Caco-2 (cell line): ENCODE measurements around the gene CACNA1C. TPM values are rescaled to one million over a fixed set of nuclear protein-coding genes. Genes with fewer than 3 reads are reported as not detected.

Experiments
- BruUV-seq: library from RNA; stranded (reverse); fragments of 400-500 nt; replicated peaks from 2 replicates; lab custom pipeline; 2021; lab: Mats Ljungman, UMichigan
- CTCF ChIA-PET: fragments of 300-600 bp; sonication (Branson Sonifier 250); formaldehyde crosslinking; loops from one replicate; lab custom pipeline; 2022; ENCODE audit warnings: antibody characterized with exemption; lab: Charles Lee
- POLR2A ChIA-PET: fragments of 300-600 bp; sonication (Branson Sonifier 250); formaldehyde crosslinking; loops from one replicate; lab custom pipeline; 2022; ENCODE audit warnings: antibody characterized with exemption; lab: Charles Lee
- DNase-seq, 2 experiments: peaks; one replicate each; pipeline versions ENCODE4 v3.0.0 to v3.0.0-alpha.2; 2020 to 2022
- H3K27me3 ChIP-seq: replicated peaks from 2 replicates; pipeline ENCODE4 v1.6.0; 2011; ENCODE audit warnings: low read length; ENCODE audit not compliant: control insufficient read depth, insufficient read depth
- H3K36me3 ChIP-seq: 2 replicates; pipeline ENCODE4 v1.5.1; 2011; ENCODE audit warnings: low read length; ENCODE audit not compliant: control insufficient read depth, insufficient read depth
- H3K4me1 ChIP-seq: fragments of 250-450 bp; sonication (Bioruptor Pico); 2 replicates; pipeline ENCODE4 v1.5.1; 2020; ENCODE audit warnings: mild to moderate bottlenecking
- H3K4me3 ChIP-seq: 2 replicates; pipeline ENCODE4 v1.5.1; 2011; ENCODE audit warnings: low read depth, mild to moderate bottlenecking, control low read depth, low read length
- H3K9me3 ChIP-seq: fragments of 250-450 bp; sonication (Bioruptor Pico); 2 replicates; pipeline ENCODE4 v1.5.1; 2020; ENCODE audit warnings: mild to moderate bottlenecking, moderate library complexity
- H3K27ac Mint-ChIP-seq: one replicate; pipeline ENCODE4 v1.8.0; 2022; ENCODE audit warnings: mixed read lengths; ENCODE audit not compliant: unreplicated experiment
- H3K27me3 Mint-ChIP-seq: one replicate; pipeline ENCODE4 v1.8.0; 2022; ENCODE audit warnings: mixed read lengths; ENCODE audit not compliant: insufficient read depth, unreplicated experiment
- H3K36me3 Mint-ChIP-seq: one replicate; pipeline ENCODE4 v1.8.0; 2022; ENCODE audit warnings: mild to moderate bottlenecking, mixed read lengths; ENCODE audit not compliant: insufficient read depth, unreplicated experiment
- H3K4me1 Mint-ChIP-seq: one replicate; pipeline ENCODE4 v1.8.0; 2022; ENCODE audit warnings: low read depth, mixed read lengths; ENCODE audit not compliant: unreplicated experiment
- H3K4me3 Mint-ChIP-seq: one replicate; pipeline ENCODE4 v1.8.0; 2022; ENCODE audit warnings: mild to moderate bottlenecking, moderate library complexity, mixed read lengths; ENCODE audit not compliant: unreplicated experiment
- H3K9me3 Mint-ChIP-seq: one replicate; pipeline ENCODE4 v1.8.0; 2022; ENCODE audit warnings: mixed read lengths; ENCODE audit not compliant: unreplicated experiment
- CTCF ChIP-seq, 2 experiments: fragments of 200-600 bp in 1 of 2; IDR thresholded peaks; 1 replicate in 1 of 2; 2 replicates in 1 of 2; pipeline versions ENCODE4 v1.5.1 to v1.8.0; 2011 to 2022; ENCODE audit warnings: antibody characterized with exemption in 1 of 2, control low read depth in 1 of 2, inconsistent platforms in 1 of 2, low read depth in 1 of 2, low read length in 1 of 2, mild to moderate bottlenecking in 1 of 2, moderate library complexity in 1 of 2; ENCODE audit not compliant: insufficient read depth in 1 of 2, severe bottlenecking in 1 of 2, unreplicated experiment in 1 of 2
- intact Hi-C: fragments of 100-400 bp; cut with micrococcal nuclease; formaldehyde crosslinking; loops from one replicate; pipeline ENCODE4 v1.10.0; 2022; ENCODE audit not compliant: unreplicated experiment
- total RNA-seq: library from RNA; stranded (reverse); gene quantifications from 2 replicates; pipeline ENCODE4 v1.2.3, GENCODE V29; 2022

CACNA1C gene
- total RNA-seq, 1 experiment from 2014 or later: not detected

GRCh38 chr12:2410496-2410895 is 357.7 kb downstream of the CACNA1C start:
- Histone ChIP-seq H3K4me3 (no peak overlapping the region), H3K4me1 (no peaks in the 10 kb centered on the region), H3K9me3 (no peaks in the 10 kb centered on the region), H3K36me3 (no peaks in the 10 kb centered on the region), H3K27me3 (no peaks in the 10 kb centered on the region)
- no TSS peak for BruUV-seq
- intact Hi-C loops: no loop called here
- TF ChIP-seq CTCF (IDR thresholded peaks at IDR 0.05; ENCODE audit: insufficient read depth in 1 of 2, low read depth in 1 of 2, low read length in 1 of 2, severe bottlenecking in 1 of 2, unreplicated experiment in 1 of 2): no peak
- CTCF ChIA-PET: no interaction called here
- no peak overlapping the region for H3K27ac Mint-ChIP-seq
- POLR2A ChIA-PET: no interaction called here
- H3K4me3 Mint-ChIP-seq: no peak overlapping the region
- H3K9me3 Mint-ChIP-seq: no peaks in the 10 kb centered on the region
- H3K36me3 Mint-ChIP-seq: no peaks in the 10 kb centered on the region
- peaks cover 50% of the 10 kb centered on the region for H3K27me3 Mint-ChIP-seq
- no peaks in the 10 kb centered on the region for H3K4me1 Mint-ChIP-seq
- DNase-seq: no peak

- TF ChIP-seq CTCF (IDR thresholded peaks at IDR 0.05; ENCODE audit: insufficient read depth in 1 of 2, low read depth in 1 of 2, low read length in 1 of 2, severe bottlenecking in 1 of 2, unreplicated experiment in 1 of 2): no peak
- no peaks in the 10 kb centered on the region for H3K36me3 Mint-ChIP-seq
- H3K27ac Mint-ChIP-seq: no peak overlapping the region
- no peaks in the 10 kb centered on the region for H3K9me3 Mint-ChIP-seq
- CTCF ChIA-PET: no interaction called here
- H3K9me3 ChIP-seq: no peaks in the 10 kb centered on the region
- no peaks in the 10 kb centered on the region for H3K36me3 ChIP-seq
- H3K27me3 ChIP-seq: no peaks in the 10 kb centered on the region
- POLR2A ChIA-PET: no interaction called here
- DNase-seq: no peak
- no peak overlapping the region for H3K4me3 ChIP-seq
- H3K4me3 Mint-ChIP-seq: no peak overlapping the region
- no peaks in the 10 kb centered on the region for H3K4me1 Mint-ChIP-seq
- BruUV-seq: no TSS peak
- peaks cover 50% of the 10 kb centered on the region for H3K27me3 Mint-ChIP-seq
- H3K4me1 ChIP-seq: no peaks in the 10 kb centered on the region
- intact Hi-C loops: no loop called here
These were observed 358.2 kb downstream of the CACNA1C start for GRCh38 chr12:2411011-2411410.

DNA sequence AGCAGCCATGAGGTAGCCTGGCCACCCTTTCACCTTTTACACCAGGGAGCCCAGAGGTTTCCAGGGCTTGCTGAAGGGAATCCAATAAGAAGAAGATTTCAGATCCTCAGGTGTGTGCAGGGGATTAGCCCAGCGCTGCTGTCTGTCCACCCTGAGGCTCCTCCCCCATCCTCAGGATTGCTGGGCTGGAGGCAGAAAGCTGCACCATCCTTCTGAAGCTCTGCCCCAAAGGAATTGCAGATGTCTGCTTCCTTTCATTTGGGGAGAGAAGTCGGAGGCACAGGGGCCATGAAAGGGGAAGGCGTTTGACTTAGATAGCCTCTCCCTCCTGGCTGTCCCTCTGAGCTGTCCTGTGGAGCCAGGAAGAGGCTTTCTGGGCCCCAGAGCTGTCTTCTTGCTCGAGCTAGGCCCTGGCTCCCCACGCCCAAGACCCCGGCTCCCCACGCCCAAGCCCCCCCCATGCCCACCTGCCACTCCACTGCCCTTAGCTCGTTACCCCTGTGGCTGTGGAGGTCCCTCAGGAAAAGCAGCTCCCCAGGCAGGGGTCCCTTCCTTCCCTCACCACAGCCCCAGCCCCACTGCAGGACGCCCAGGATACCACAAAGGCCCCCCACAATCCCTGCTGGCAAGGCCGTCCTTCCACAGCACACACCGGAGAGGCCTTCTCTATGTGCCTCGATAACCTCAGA is 359.0 kb downstream of the CACNA1C start:
- H3K4me1 ChIP-seq: no peaks in the 10 kb centered on the region
- ChIA-PET CTCF (no interaction called here), POLR2A (no interaction called here)
- H3K36me3 ChIP-seq: no peaks in the 10 kb centered on the region
- H3K27me3 ChIP-seq: no peaks in the 10 kb centered on the region
- intact Hi-C loops: no loop called here
- DNase-seq: no peak
- Mint-ChIP-seq H3K27ac (no peak overlapping the region), H3K36me3 (no peaks in the 10 kb centered on the region), H3K27me3 (peaks cover 47% of the 10 kb centered on the region), H3K4me1 (no peaks in the 10 kb centered on the region), H3K9me3 (no peaks in the 10 kb centered on the region), H3K4me3 (no peak overlapping the region)
- no peak overlapping the region for H3K4me3 ChIP-seq
- H3K9me3 ChIP-seq: no peaks in the 10 kb centered on the region
- no TSS peak for BruUV-seq
- no peak for TF ChIP-seq CTCF (IDR thresholded peaks at IDR 0.05; ENCODE audit: insufficient read depth in 1 of 2, low read depth in 1 of 2, low read length in 1 of 2, severe bottlenecking in 1 of 2, unreplicated experiment in 1 of 2)
